HG03064 (cell line): Measurements from ENCODE around the gene CCDC167.
"Not testable (repeated sequence)": the region's sequence is repeated elsewhere in the genome, so short reads cannot be mapped to it uniquely, and the experiment has no call there.

Experiments
- ATAC-seq: cut with Tn5 transposase; IDR thresholded peaks from one replicate; pipeline ENCODE4 v1.9.1; 2021; ENCODE audit warnings: low read depth; ENCODE audit not compliant: unreplicated experiment

Gene CCDC167

GRCh38 chr6:37512400-37513011 lies 12.8 kb upstream of the CCDC167 start:
- no peak for ATAC-seq

- ATAC-seq: no peak
Observed at GRCh38 chr6:37511910-37512399, 12.3 kb upstream of the CCDC167 start.

GRCh38 chr6:37511201-37511600 lies 11.5 kb upstream of the CCDC167 start:
- no peak for ATAC-seq

GRCh38 chr6:37507690-37508421 lies 8.2 kb upstream of the CCDC167 start:
- ATAC-seq: no peak

- no peak for ATAC-seq
Observed at GRCh38 chr6:37507077-37507476, 7.4 kb upstream of the CCDC167 start.

GRCh38 chr6:37506479-37506878 lies 6.8 kb upstream of the CCDC167 start:
- no peak for ATAC-seq

- no peak for ATAC-seq
Observed at GRCh38 chr6:37504024-37504423, 4.3 kb upstream of the CCDC167 start.

GRCh38 chr6:37503309-37503965 lies 3.7 kb upstream of the CCDC167 start:
- no peak for ATAC-seq

- no peak for ATAC-seq
Observed at GRCh38 chr6:37502703-37503291, 3.1 kb upstream of the CCDC167 start.

- no peak for ATAC-seq
Observed at GRCh38 chr6:37501632-37502491, 2.2 kb upstream of the CCDC167 start.

GRCh38 chr6:37500904-37501303 lies 1.2 kb upstream of the CCDC167 start:
- ATAC-seq: not testable (repeated sequence)

GRCh38 chr6:37500294-37500608 lies 558 bp upstream of the CCDC167 start:
- ATAC-seq: no peak

GRCh38 chr6:37496951-37497885 lies 2.5 kb downstream of the CCDC167 start:
- ATAC-seq: no peak

- no peak for ATAC-seq
Observed at GRCh38 chr6:37495244-37495934, 4.3 kb downstream of the CCDC167 start.

GRCh38 chr6:37493661-37493995 lies 6.1 kb downstream of the CCDC167 start:
- ATAC-seq: no peak

GRCh38 chr6:37492991-37493660 lies 6.6 kb downstream of the CCDC167 start:
- ATAC-seq: no peak

GRCh38 chr6:37492236-37492972 lies 7.3 kb downstream of the CCDC167 start:
- no peak for ATAC-seq

GRCh38 chr6:37491830-37492208 lies 7.9 kb downstream of the CCDC167 start:
- ATAC-seq: no peak
